Measurements from ENCODE around the gene CPM. TPM values are rescaled to one million over a fixed set of nuclear protein-coding genes. Genes with fewer than 3 reads are reported as not detected.

The CPM gene
- total RNA-seq, 4 donors from 2014 or later = 54.0 to 117 (median 75.2) TPM

- Histone ChIP-seq H3K4me3 (no peak overlapping the region), H3K27ac (no peak overlapping the region), H3K36me3 (peaks cover 0 to 9% (median 0%) of the 10 kb centered on the region in 3 donors), H3K9me3 (peaks cover 0 to 3% (median 0%) of the 10 kb centered on the region in 4 donors), H3K27me3 (no peaks in the 10 kb centered on the region), H3K4me1 (peaks cover 0 to 4% (median 0%) of the 10 kb centered on the region in 4 donors)
- no peak for DNase-seq (ENCODE audit: low spot score in 2 of 2)
- TF ChIP-seq, protein P1, sequence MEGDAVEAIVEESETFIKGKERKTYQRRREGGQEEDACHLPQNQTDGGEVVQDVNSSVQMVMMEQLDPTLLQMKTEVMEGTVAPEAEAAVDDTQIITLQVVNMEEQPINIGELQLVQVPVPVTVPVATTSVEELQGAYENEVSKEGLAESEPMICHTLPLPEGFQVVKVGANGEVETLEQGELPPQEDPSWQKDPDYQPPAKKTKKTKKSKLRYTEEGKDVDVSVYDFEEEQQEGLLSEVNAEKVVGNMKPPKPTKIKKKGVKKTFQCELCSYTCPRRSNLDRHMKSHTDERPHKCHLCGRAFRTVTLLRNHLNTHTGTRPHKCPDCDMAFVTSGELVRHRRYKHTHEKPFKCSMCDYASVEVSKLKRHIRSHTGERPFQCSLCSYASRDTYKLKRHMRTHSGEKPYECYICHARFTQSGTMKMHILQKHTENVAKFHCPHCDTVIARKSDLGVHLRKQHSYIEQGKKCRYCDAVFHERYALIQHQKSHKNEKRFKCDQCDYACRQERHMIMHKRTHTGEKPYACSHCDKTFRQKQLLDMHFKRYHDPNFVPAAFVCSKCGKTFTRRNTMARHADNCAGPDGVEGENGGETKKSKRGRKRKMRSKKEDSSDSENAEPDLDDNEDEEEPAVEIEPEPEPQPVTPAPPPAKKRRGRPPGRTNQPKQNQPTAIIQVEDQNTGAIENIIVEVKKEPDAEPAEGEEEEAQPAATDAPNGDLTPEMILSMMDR (IDR thresholded peaks at IDR 0.05) = no peak
- TF ChIP-seq POLR2A (IDR thresholded peaks at IDR 0.05) (no peak), EP300 (IDR thresholded peaks at IDR 0.05) (no peak)
- WGBS, 2 donors = 93 to 97% methylated on average over 4 of the region's 4 CpGs
Measured at GRCh38 chr12:68877583-68877982, 55.4 kb downstream of the CPM start.

- TF ChIP-seq, protein P1 (IDR thresholded peaks at IDR 0.05) = no peak
- no peak for TF ChIP-seq POLR2A (IDR thresholded peaks at IDR 0.05)
- TF ChIP-seq EP300 (IDR thresholded peaks at IDR 0.05) = no peak
- Histone ChIP-seq H3K4me3 (no peak overlapping the region), H3K36me3 (peaks cover 0 to 13% (median 0%) of the 10 kb centered on the region in 3 donors), H3K27ac (no peak overlapping the region), H3K27me3 (no peaks in the 10 kb centered on the region), H3K9me3 (peaks cover 0 to 3% (median 0%) of the 10 kb centered on the region in 4 donors), H3K4me1 (peaks cover 0 to 4% (median 0%) of the 10 kb centered on the region in 4 donors)
- 5 to 16% methylated on average over 4 of the region's 4 CpGs for WGBS, 2 donors
- DNase-seq (ENCODE audit: low spot score in 2 of 2) = no peak
Measured at GRCh38 chr12:68876461-68876860, 56.5 kb downstream of the CPM start.

DNA sequence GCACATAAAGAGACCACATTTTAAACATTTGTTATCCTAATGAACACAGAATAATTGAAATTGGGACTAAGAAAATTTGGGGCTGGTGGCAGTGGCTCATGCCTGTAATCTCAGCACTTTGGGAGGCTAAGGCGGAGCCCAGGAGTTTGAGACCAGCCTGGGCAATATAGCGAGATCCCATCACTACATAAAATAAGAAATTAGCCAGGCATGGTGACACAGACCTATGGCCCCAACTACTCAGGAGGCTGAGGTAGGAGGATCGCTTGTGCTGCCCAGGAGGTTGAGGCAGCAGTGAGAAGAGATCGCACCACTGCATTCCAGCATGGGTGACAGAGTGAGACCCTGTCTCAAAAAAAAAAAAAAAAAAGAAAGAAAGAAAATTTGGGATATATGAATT, 59.7 kb downstream of the CPM start:
- peaks cover 0 to 15% (median 0%) of the 10 kb centered on the region in 3 donors for H3K36me3 ChIP-seq
- no peak for DNase-seq (ENCODE audit: low spot score in 2 of 2)
- H3K4me3 ChIP-seq = no peak overlapping the region
- peaks cover 0 to 4% (median 0%) of the 10 kb centered on the region in 4 donors for H3K4me1 ChIP-seq
- TF ChIP-seq EP300 (IDR thresholded peaks at IDR 0.05) (no peak), POLR2A (IDR thresholded peaks at IDR 0.05) (no peak)
- TF ChIP-seq, protein P1 (IDR thresholded peaks at IDR 0.05) = no peak
- WGBS, 2 donors = 94 to 97% methylated on average over 4 of the region's 4 CpGs
- H3K27ac ChIP-seq = no peak overlapping the region
- no peaks in the 10 kb centered on the region for H3K9me3 ChIP-seq
- no peaks in the 10 kb centered on the region for H3K27me3 ChIP-seq

GRCh38 chr12:68871921-68872320, 61.0 kb downstream of the CPM start:
- H3K27ac ChIP-seq = no peak overlapping the region
- no peak for DNase-seq (ENCODE audit: low spot score in 2 of 2)
- H3K36me3 ChIP-seq = peaks cover 0 to 19% (median 0%) of the 10 kb centered on the region in 3 donors
- no peaks in the 10 kb centered on the region for H3K27me3 ChIP-seq
- TF ChIP-seq POLR2A (IDR thresholded peaks at IDR 0.05) = no peak
- TF ChIP-seq, protein P1 (IDR thresholded peaks at IDR 0.05) = no peak
- TF ChIP-seq EP300 (IDR thresholded peaks at IDR 0.05) = no peak
- no peaks in the 10 kb centered on the region for H3K9me3 ChIP-seq
- H3K4me3 ChIP-seq = no peak overlapping the region
- 80 to 85% methylated on average over 6 of the region's 6 CpGs for WGBS, 2 donors
- H3K4me1 ChIP-seq = peaks cover 0 to 4% (median 0%) of the 10 kb centered on the region in 4 donors

GRCh38 chr12:68871396-68871795, 61.6 kb downstream of the CPM start:
- WGBS, 2 donors = 80% methylated on average over 8 of the region's 8 CpGs
- DNase-seq (ENCODE audit: low spot score in 2 of 2) = no peak
- TF ChIP-seq, protein P1 (IDR thresholded peaks at IDR 0.05) = no peak
- TF ChIP-seq EP300 (IDR thresholded peaks at IDR 0.05) = no peak
- no peak for TF ChIP-seq POLR2A (IDR thresholded peaks at IDR 0.05)
- no peak overlapping the region for H3K27ac ChIP-seq
- peaks cover 0 to 4% (median 0%) of the 10 kb centered on the region in 4 donors for H3K4me1 ChIP-seq
- no peak overlapping the region for H3K4me3 ChIP-seq
- H3K9me3 ChIP-seq = no peaks in the 10 kb centered on the region
- no peaks in the 10 kb centered on the region for H3K27me3 ChIP-seq
- H3K36me3 ChIP-seq = peaks cover 0 to 22% (median 0%) of the 10 kb centered on the region in 3 donors
